B cell (primary cell): ENCODE results near the gene ADAMTS2. TPM values are rescaled to one million over a fixed set of nuclear protein-coding genes. Genes with fewer than 3 reads are reported as not detected.

ENCODE experiments used
- ATAC-seq: fragments of 200-7000 bp; cut with Tn5 transposase; one replicate; pipeline ENCODE4 v1.10.0; 2021; ENCODE audit warnings: low read depth, mild to moderate bottlenecking, moderate number of reproducible peaks, moderate library complexity
- CTCF ChIA-PET: fragments of 350-600 bp; sonication (Branson Sonifier 250); formaldehyde crosslinking; loops from one replicate; lab custom pipeline; 2021; ENCODE audit warnings: antibody characterized with exemption, inconsistent platforms; lab: Charles Lee
- POLR2A ChIA-PET: fragments of 350-600 bp; sonication (Branson Sonifier 250); formaldehyde crosslinking; loops from one replicate; lab custom pipeline; 2021; ENCODE audit warnings: antibody characterized with exemption; lab: Charles Lee
- DNase-seq: peaks from one replicate; pipeline ENCODE4 v3.0.0; 2013
- H2AFZ ChIP-seq: 2 replicates; pipeline ENCODE4 v1.6.1; 2012; ENCODE audit warnings: mild to moderate bottlenecking, low read depth, low read length; ENCODE audit not compliant: insufficient read depth, poor library complexity, severe bottlenecking
- H3K27ac ChIP-seq, 2 donors: 1 replicate in 1 of 2; 2 replicates in 1 of 2; pipeline ENCODE4 v1.5.1; 2012 to 2013; ENCODE audit warnings: low read length in 2 of 2, mild to moderate bottlenecking in 2 of 2, moderate library complexity in 1 of 2
- H3K27me3 ChIP-seq, 4 experiments: fragments of 200-600 bp in 1 of 4; sonication (generic) in 1 of 4; replicated peaks in 1 of 4; 1 replicate in 2 of 4; 2 replicates in 2 of 4; pipeline versions ENCODE4 v1.6.1 to v1.7.0; 2013 to 2016; ENCODE audit warnings: low read length in 3 of 4, mild to moderate bottlenecking in 2 of 4, mixed read lengths in 1 of 4, moderate library complexity in 1 of 4; ENCODE audit not compliant: insufficient read depth in 4 of 4, control insufficient read depth in 3 of 4; ENCODE audit errors: control extremely low read depth in 1 of 4
- H3K36me3 ChIP-seq, 2 experiments: replicated peaks in 1 of 2; 1 replicate in 1 of 2; 2 replicates in 1 of 2; pipeline versions ENCODE4 v1.6.1 to v1.7.1; 2013; ENCODE audit warnings: low read length in 1 of 2; ENCODE audit not compliant: insufficient read depth in 2 of 2, control insufficient read depth in 1 of 2; ENCODE audit errors: control extremely low read depth in 1 of 2, extremely low read depth in 1 of 2
- H3K4me1 ChIP-seq, 2 donors: fragments of 200-600 bp in 1 of 2; sonication (generic) in 1 of 2; 1 replicate in 1 of 2; 2 replicates in 1 of 2; pipeline versions ENCODE4 v1.5.1 to v1.6.1; 2013 to 2017; ENCODE audit warnings: low read length in 2 of 2; ENCODE audit not compliant: control insufficient read depth in 2 of 2, insufficient read depth in 2 of 2
- H3K4me2 ChIP-seq: replicated peaks from 2 replicates; pipeline ENCODE3; 2012; ENCODE audit warnings: mild to moderate bottlenecking, low read depth, low read length; ENCODE audit not compliant: poor library complexity, severe bottlenecking
- H3K4me3 ChIP-seq, 5 experiments: fragments of 200-600 bp in 1 of 5; sonication (generic) in 1 of 5; 1 replicate in 3 of 5; 2 replicates in 2 of 5; pipeline versions ENCODE4 v1.5.1 to v1.7.0; 2011 to 2016; ENCODE audit warnings: low read length in 4 of 5, mild to moderate bottlenecking in 4 of 5, low read depth in 2 of 5, control low read depth in 1 of 5, moderate library complexity in 1 of 5; ENCODE audit not compliant: insufficient read depth in 1 of 5; ENCODE audit errors: control extremely low read depth in 1 of 5, extremely low read depth in 1 of 5
- H3K79me2 ChIP-seq: fragments of 200-600 bp; sonication (generic); one replicate; pipeline ENCODE4 v1.6.0; 2016; ENCODE audit warnings: low read length; ENCODE audit not compliant: control insufficient read depth, insufficient read depth
- H3K9ac ChIP-seq: fragments of 200-600 bp; sonication (generic); 2 replicates; pipeline ENCODE4 v1.6.1; 2017; ENCODE audit warnings: mild to moderate bottlenecking, low read length, moderate library complexity
- H3K9me3 ChIP-seq, 3 donors: one replicate each; pipeline versions ENCODE4 v1.6.1 to v1.7.1; 2013; ENCODE audit warnings: low read length in 2 of 3; ENCODE audit not compliant: control insufficient read depth in 2 of 3, insufficient read depth in 1 of 3; ENCODE audit errors: control extremely low read depth in 1 of 3
- H4K20me1 ChIP-seq: 2 replicates; pipeline ENCODE4 v1.6.0; 2012; ENCODE audit warnings: mild to moderate bottlenecking, low read length; ENCODE audit not compliant: insufficient read depth, control insufficient read depth, poor library complexity, severe bottlenecking
- H3K27ac Mint-ChIP-seq: one replicate; pipeline ENCODE4 v1.8.0; 2021; ENCODE audit warnings: mixed read lengths
- H3K27me3 Mint-ChIP-seq: one replicate; pipeline ENCODE4 v1.8.0; 2021; ENCODE audit warnings: mixed read lengths
- H3K4me1 Mint-ChIP-seq: one replicate; pipeline ENCODE4 v1.8.0; 2021; ENCODE audit warnings: mixed read lengths
- H3K4me3 Mint-ChIP-seq: one replicate; pipeline ENCODE4 v1.8.0; 2021; ENCODE audit warnings: mixed read lengths
- H3K9me3 Mint-ChIP-seq: one replicate; pipeline ENCODE4 v1.8.0; 2022; ENCODE audit warnings: mixed read lengths; ENCODE audit not compliant: insufficient read depth
- EZH2 ChIP-seq: IDR thresholded peaks from 2 replicates; pipeline ENCODE4 v1.6.1; 2012; ENCODE audit warnings: borderline replicate concordance, low read depth, mild to moderate bottlenecking, moderate library complexity, low read length; ENCODE audit not compliant: insufficient read depth, poor library complexity, severe bottlenecking
- WGBS: methylation state at CpG from one replicate; pipeline ENCODE4 v1.1.5; 2013; ENCODE audit warnings: missing lambda C conversion rate; ENCODE audit not compliant: insufficient coverage; 5-methylcytosine and 5-hydroxymethylcytosine counted together
- intact Hi-C: fragments of 100-400 bp; cut with micrococcal nuclease; formaldehyde crosslinking; loops from one replicate; pipeline ENCODE4 v1.10.0; 2022
- polyA plus RNA-seq: library from polyadenylated mRNA; depleted of rRNA; stranded (reverse); fragments of >200 nt; gene quantifications from 2 replicates; pipeline ENCODE4 v1.2.3, GENCODE V29; 2012
- total RNA-seq, 2 donors: library from RNA; stranded (reverse); fragments of 120-200 nt in 1 of 2; gene quantifications; 1 replicate in 1 of 2; 2 replicates in 1 of 2; pipeline versions ENCODE4 v1.2.3 to v1.2.4, GENCODE V29; 2013 to 2022
- TF ChIP-seq, protein P1 (sequence below): fragments of 200-600 bp; IDR thresholded peaks from one replicate; pipeline ENCODE4 v1.8.0; 2022; ENCODE audit warnings: antibody characterized with exemption, mild to moderate bottlenecking

ADAMTS2 gene
- total and polyA plus RNA-seq, 2 donors (not counting 1 experiment from before 2014, with no cell fraction given), result not detected

DNA sequence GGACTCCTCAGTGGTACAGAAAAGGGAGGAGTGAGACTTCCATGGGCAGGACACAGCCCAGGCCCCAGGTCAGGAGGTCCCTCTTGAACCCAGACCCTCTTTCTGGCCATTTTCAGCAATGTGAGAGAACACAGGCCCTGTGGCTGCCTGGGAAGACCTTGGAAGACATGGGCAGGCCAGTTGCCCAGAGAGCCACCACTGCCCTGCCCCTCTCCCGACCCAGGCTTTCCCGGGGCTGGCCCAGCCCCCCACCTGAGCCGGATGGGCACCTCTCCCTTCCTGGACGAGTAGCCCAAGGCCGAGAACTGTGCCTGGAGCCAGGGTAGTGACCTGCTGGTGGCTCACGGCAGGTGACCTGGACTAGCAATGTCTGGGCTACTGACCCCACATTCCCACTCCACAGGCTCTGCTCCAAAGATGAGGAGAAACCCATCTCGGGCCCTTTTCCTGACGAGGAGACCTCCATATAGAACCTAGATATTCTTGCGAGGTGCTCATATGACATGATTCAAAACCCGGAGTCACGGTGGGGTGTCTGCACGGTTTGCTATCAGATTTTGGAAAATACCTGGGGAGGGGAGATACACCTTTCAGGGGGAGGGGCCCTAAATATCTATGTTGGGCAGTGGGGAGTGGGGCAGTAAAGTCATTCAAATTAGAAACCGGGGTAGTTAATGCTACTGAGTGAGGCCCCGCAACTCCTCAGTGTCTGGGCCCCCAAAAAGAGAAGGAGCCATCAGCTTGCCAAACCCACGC lies 225.7 kb downstream of the ADAMTS2 start:
- Histone ChIP-seq H3K9ac (no peak overlapping the region), H4K20me1 (no peaks in the 10 kb centered on the region), H3K36me3 (no peaks in the 10 kb centered on the region), H3K4me2 (no peak overlapping the region), H3K27me3 (peaks cover 0 to 2% (median 0%) of the 10 kb centered on the region in 4 experiments), H3K4me3 (no peak overlapping the region), H2AFZ (no peak overlapping the region), H3K79me2 (no peaks in the 10 kb centered on the region), H3K9me3 (peaks cover 0 to 82% (median under 1%) of the 10 kb centered on the region in 3 donors), H3K4me1 (no peaks in the 10 kb centered on the region), H3K27ac (no peak overlapping the region)
- H3K9me3 Mint-ChIP-seq, result peaks cover 6% of the 10 kb centered on the region
- no peak for ATAC-seq
- no peaks in the 10 kb centered on the region for H3K27me3 Mint-ChIP-seq
- ChIA-PET CTCF (no interaction called here), POLR2A (no interaction called here)
- H3K4me3 Mint-ChIP-seq, result no peak overlapping the region
- H3K4me1 Mint-ChIP-seq, result no peaks in the 10 kb centered on the region
- intact Hi-C loops, result no loop called here
- H3K27ac Mint-ChIP-seq, result no peak overlapping the region
- 90% methylated on average over 12 of the region's 15 CpGs for WGBS
- no peak for DNase-seq
- no peak for TF ChIP-seq EZH2
- TF ChIP-seq, protein P1, sequence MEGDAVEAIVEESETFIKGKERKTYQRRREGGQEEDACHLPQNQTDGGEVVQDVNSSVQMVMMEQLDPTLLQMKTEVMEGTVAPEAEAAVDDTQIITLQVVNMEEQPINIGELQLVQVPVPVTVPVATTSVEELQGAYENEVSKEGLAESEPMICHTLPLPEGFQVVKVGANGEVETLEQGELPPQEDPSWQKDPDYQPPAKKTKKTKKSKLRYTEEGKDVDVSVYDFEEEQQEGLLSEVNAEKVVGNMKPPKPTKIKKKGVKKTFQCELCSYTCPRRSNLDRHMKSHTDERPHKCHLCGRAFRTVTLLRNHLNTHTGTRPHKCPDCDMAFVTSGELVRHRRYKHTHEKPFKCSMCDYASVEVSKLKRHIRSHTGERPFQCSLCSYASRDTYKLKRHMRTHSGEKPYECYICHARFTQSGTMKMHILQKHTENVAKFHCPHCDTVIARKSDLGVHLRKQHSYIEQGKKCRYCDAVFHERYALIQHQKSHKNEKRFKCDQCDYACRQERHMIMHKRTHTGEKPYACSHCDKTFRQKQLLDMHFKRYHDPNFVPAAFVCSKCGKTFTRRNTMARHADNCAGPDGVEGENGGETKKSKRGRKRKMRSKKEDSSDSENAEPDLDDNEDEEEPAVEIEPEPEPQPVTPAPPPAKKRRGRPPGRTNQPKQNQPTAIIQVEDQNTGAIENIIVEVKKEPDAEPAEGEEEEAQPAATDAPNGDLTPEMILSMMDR, result no peak

DNA sequence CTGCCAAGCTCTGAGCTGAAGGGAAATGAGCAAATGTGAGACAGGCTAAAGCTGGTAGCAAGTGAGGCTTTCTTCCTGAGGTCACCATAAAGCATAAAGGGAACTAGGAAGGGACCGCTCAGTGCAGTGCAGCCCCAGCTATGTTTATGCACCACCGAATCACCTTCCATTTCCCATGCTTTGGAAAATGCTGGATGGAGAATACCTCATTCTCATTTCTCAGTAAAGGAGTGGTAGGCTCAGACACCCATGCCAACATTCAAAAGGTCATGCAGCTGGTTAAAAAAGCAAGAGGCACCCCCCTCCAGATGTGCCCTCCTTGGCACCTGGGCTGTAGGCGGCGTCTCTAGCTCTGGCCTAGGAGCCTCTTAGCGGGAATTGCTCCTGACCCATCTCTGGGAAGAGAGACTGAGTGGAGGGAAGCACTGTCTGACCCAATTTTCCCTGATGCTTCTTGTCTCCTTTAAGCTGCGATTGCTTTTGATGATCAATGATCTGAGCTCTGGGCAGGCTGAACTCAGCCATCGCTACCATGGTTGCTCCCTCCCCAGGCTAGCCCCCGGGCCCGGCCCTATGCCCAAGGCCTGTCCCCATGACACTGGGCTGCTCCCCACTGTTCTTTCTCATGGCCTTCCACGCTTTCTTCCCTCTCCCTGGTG lies 226.4 kb downstream of the ADAMTS2 start:
- Histone ChIP-seq H3K79me2 (no peaks in the 10 kb centered on the region), H4K20me1 (no peaks in the 10 kb centered on the region), H3K4me1 (no peaks in the 10 kb centered on the region), H3K27ac (no peak overlapping the region), H2AFZ (no peak overlapping the region), H3K36me3 (no peaks in the 10 kb centered on the region), H3K9ac (no peak overlapping the region), H3K9me3 (peaks cover 0 to 82% (median 3%) of the 10 kb centered on the region in 3 donors), H3K4me2 (no peak overlapping the region), H3K4me3 (no peak overlapping the region), H3K27me3 (peaks cover 0 to 2% (median 0%) of the 10 kb centered on the region in 4 experiments)
- TF ChIP-seq EZH2, result no peak
- TF ChIP-seq, protein P1, result no peak
- WGBS, result 96% methylated on average over 7 of the region's 10 CpGs
- POLR2A ChIA-PET, result interaction anchor here (0.5 kb wide), 1 partner anchor 481 kb away, joined by 3 read pairs; no protein-coding TSS in a partner anchor
- CTCF ChIA-PET, result no interaction called here
- H3K4me3 Mint-ChIP-seq, result no peak overlapping the region
- H3K9me3 Mint-ChIP-seq, result peaks cover 7% of the 10 kb centered on the region
- no peaks in the 10 kb centered on the region for H3K27me3 Mint-ChIP-seq
- no peak for ATAC-seq
- no peak overlapping the region for H3K27ac Mint-ChIP-seq
- intact Hi-C loops, result no loop called here
- DNase-seq, result no peak
- no peaks in the 10 kb centered on the region for H3K4me1 Mint-ChIP-seq
